Spleen (tissue), 11 donors: ENCODE data around the gene TRIM2. TPM values are rescaled to one million over a fixed set of nuclear protein-coding genes. Genes with fewer than 3 reads are reported as not detected.

Experiments used
- DNase-seq: peaks from one replicate; pipeline ENCODE4 v3.0.0-alpha.2; 2020
- H3K27ac ChIP-seq, 8 donors: fragments of 200-600 bp; sonication (generic) in 7 of 8; 1 replicate in 4 of 8; 2 replicates in 4 of 8; pipeline versions ENCODE4 v1.5.0 to v1.8.0; 2016 to 2021; ENCODE audit warnings: inconsistent platforms in 4 of 8, mild to moderate bottlenecking in 4 of 8, moderate library complexity in 1 of 8
- H3K27me3 ChIP-seq, 7 donors: fragments of 200-600 bp; sonication (generic) in 6 of 7; replicated peaks in 1 of 7; 1 replicate in 4 of 7; 2 replicates in 3 of 7; pipeline versions ENCODE4 v1.5.0 to v1.8.0; 2016 to 2021; ENCODE audit warnings: inconsistent platforms in 3 of 7, mild to moderate bottlenecking in 1 of 7
- H3K36me3 ChIP-seq, 6 donors: fragments of 200-600 bp; sonication (generic) in 5 of 6; 1 replicate in 4 of 6; 2 replicates in 2 of 6; pipeline versions ENCODE4 v1.5.0 to v1.8.0; 2016 to 2021; ENCODE audit warnings: inconsistent platforms in 2 of 6
- H3K4me1 ChIP-seq, 6 donors: fragments of 200-600 bp; sonication (generic) in 5 of 6; 1 replicate in 3 of 6; 2 replicates in 3 of 6; pipeline versions ENCODE4 v1.5.0 to v1.8.0; 2016 to 2021; ENCODE audit warnings: inconsistent platforms in 3 of 6
- H3K4me3 ChIP-seq, 8 donors: fragments of 200-600 bp; sonication (generic) in 7 of 8; 1 replicate in 4 of 8; 2 replicates in 4 of 8; pipeline versions ENCODE4 v1.5.0 to v1.8.0; 2016 to 2021; ENCODE audit warnings: inconsistent platforms in 4 of 8, mild to moderate bottlenecking in 4 of 8, moderate library complexity in 2 of 8
- H3K9me3 ChIP-seq, 8 donors: fragments of 200-600 bp; sonication (generic) in 7 of 8; 1 replicate in 4 of 8; 2 replicates in 4 of 8; pipeline versions ENCODE4 v1.5.0 to v1.8.0; 2016 to 2021; ENCODE audit warnings: inconsistent platforms in 4 of 8
- POLR2A ChIP-seq, 3 donors: fragments of 450-650 bp; IDR thresholded peaks; one replicate each; pipeline ENCODE4 v1.5.1; 2017; ENCODE audit warnings: antibody characterized with exemption in 3 of 3, mild to moderate bottlenecking in 1 of 3
- POLR2AphosphoS5 ChIP-seq, 3 donors: sonication (generic); formaldehyde crosslinking; IDR thresholded peaks; one replicate each; pipeline ENCODE4 v1.5.1; 2017; ENCODE audit warnings: antibody characterized with exemption in 3 of 3
- WGBS, 5 donors: extraction: QIAGEN DNeasy Blood & Tissue Kit in 3 of 5; methylation state at CpG; one replicate each; pipeline versions ENCODE4 v1.1.5 to v1.1.7; 2013 to 2018; 5-methylcytosine and 5-hydroxymethylcytosine counted together
- intact Hi-C: fragments of 100-400 bp; cut with DNase I; formaldehyde crosslinking; loops from one replicate; pipeline ENCODE4 v1.15.0; 2023; ENCODE audit warnings: low total_unique reads
- polyA plus RNA-seq, 3 donors: library from polyadenylated mRNA; stranded (reverse); fragments of 200-250 nt; gene quantifications; one replicate each; pipeline ENCODE4 v1.2.1, GENCODE V29; 2013
- total RNA-seq, 7 donors: library from RNA; depleted of rRNA in 3 of 7; stranded (reverse); fragments of >200 nt in 3 of 7; fragmentation: NEBNext Ultra II Directional in 4 of 7; extraction: Animal tissue kit (Norgen Biotek cat#: 25700) in 4 of 7; gene quantifications; one replicate each; pipeline versions ENCODE4 v1.1.0 to v1.2.1, GENCODE V29; 2016 to 2021
- TF ChIP-seq, protein P1 (sequence below), 11 experiments: fragments of 200-600 bp in 7 of 11; fragments of 450-650 bp in 4 of 11; sonication (generic) in 4 of 11; IDR thresholded peaks in 8 of 11; conservative IDR thresholded peaks in 3 of 11; 1 replicate in 7 of 11; 2 replicates in 4 of 11; pipeline versions ENCODE4 v1.4.0 to v1.8.0; 2016 to 2021; ENCODE audit warnings: antibody characterized with exemption in 11 of 11, inconsistent platforms in 4 of 11, mild to moderate bottlenecking in 1 of 11
- donor health status: healthy with polysubstance abuse.
- donor health status: DM: no; HTN: no; CAD: no; lungs with moderate emphysema.
- donor health status: DM: no; HTN: no; CAD: no.
- donor health status: Bipolar disorder and iron deficiency.
- donor health status: healthy.
- donor health status: DM: no; HTN: no; CAD: no.
- donor health status: DM: yes; HTN: yes; CAD: no.

The TRIM2 gene
- total and polyA plus RNA-seq, 10 donors: 3.2 to 77.9 (median 45.3) TPM

DNA sequence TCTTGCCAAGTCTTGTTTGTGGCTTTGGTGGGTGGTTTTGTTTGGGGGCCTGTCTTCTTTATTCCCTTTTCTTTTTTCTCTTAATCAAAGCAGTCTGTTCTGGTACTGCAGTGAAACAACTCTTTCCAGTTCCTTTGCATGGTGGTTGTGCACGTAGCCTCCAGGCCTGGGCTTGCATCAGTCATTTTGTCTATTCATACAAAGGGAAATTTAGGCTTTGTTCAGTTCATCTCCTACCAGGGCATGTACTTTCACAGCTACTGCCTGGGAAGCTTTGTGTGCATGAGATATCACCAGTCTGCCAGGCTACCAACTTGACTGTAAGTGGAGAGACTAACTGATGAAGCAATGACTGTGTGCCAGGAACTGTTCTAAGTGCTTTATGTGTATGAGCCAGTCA, 8.5 kb downstream of the TRIM2 start:
- Histone ChIP-seq H3K9me3 (peaks cover 0 to 7% (median 0%) of the 10 kb centered on the region in 8 donors), H3K4me1 (peaks cover 0 to 8% (median 2%) of the 10 kb centered on the region in 6 donors), H3K4me3 (no peak overlapping the region), H3K27ac (no peak overlapping the region), H3K27me3 (no peaks in the 10 kb centered on the region), H3K36me3 (no peaks in the 10 kb centered on the region)
- no peak for DNase-seq
- 64 to 82% (median 75%) methylated on average over 1 of the region's 1 CpG for WGBS, 5 donors
- intact Hi-C loops: loop anchor here (10.0 kb wide), 1 partner anchor 58 kb away; no protein-coding TSS in a partner anchor
- TF ChIP-seq, protein P1, sequence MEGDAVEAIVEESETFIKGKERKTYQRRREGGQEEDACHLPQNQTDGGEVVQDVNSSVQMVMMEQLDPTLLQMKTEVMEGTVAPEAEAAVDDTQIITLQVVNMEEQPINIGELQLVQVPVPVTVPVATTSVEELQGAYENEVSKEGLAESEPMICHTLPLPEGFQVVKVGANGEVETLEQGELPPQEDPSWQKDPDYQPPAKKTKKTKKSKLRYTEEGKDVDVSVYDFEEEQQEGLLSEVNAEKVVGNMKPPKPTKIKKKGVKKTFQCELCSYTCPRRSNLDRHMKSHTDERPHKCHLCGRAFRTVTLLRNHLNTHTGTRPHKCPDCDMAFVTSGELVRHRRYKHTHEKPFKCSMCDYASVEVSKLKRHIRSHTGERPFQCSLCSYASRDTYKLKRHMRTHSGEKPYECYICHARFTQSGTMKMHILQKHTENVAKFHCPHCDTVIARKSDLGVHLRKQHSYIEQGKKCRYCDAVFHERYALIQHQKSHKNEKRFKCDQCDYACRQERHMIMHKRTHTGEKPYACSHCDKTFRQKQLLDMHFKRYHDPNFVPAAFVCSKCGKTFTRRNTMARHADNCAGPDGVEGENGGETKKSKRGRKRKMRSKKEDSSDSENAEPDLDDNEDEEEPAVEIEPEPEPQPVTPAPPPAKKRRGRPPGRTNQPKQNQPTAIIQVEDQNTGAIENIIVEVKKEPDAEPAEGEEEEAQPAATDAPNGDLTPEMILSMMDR (IDR thresholded peaks at IDR 0.05 in 8 of 11, conservative IDR thresholded peaks at IDR 0.05 in 3 of 11): no peak
- TF ChIP-seq POLR2AphosphoS5 (IDR thresholded peaks at IDR 0.05) (no peak), POLR2A (IDR thresholded peaks at IDR 0.05) (no peak)

DNA sequence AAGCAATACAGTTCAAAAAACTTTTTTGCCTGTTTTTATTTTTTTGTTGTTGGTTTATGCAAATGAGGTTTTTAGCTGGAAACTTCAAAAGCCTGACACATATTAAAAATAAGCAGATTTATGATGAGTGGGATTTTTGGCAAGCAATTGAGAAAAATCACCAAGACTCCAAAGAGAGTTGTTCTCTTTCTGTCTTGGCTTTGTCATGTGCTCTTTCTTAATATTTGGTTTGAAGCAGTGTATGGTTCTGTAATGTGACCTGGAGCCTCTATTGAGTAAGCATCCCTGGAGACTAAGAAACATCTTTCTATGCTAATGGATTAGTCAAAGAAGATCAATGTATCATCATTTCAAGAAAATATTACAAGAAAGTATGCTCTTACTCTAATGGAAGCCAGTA, 11.7 kb downstream of the TRIM2 start:
- TF ChIP-seq POLR2A (IDR thresholded peaks at IDR 0.05) (no peak), POLR2AphosphoS5 (IDR thresholded peaks at IDR 0.05) (no peak)
- TF ChIP-seq, protein P1 (IDR thresholded peaks at IDR 0.05 in 8 of 11, conservative IDR thresholded peaks at IDR 0.05 in 3 of 11): no peak
- peaks cover 0 to 7% (median 0%) of the 10 kb centered on the region in 8 donors for H3K9me3 ChIP-seq
- intact Hi-C loops: loop anchor here (10.0 kb wide), 1 partner anchor 61 kb away; no protein-coding TSS in a partner anchor

DNA sequence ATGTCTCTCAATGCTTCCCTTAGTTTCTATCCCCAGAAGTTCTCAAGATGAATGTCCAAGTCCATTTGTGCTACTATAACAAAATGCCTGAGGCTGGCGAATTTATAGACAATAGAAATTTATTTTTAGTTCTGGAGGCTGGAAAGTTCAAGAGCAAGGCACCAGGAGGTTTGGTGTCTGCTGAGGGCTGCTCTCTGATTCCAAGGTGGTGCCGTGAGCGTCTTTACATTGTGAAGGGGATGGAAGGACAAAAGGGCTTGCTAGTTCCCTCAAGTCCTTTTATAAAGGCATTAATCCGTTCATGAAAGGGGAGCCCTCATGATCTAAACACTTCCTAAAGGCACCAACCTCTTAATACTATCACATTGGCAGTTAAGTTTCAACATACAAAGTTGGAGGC, 12.3 kb downstream of the TRIM2 start:
- DNase-seq: no peak
- intact Hi-C loops: loop anchor here (10.0 kb wide), 1 partner anchor 62 kb away; no protein-coding TSS in a partner anchor
- WGBS, 5 donors: 66 to 88% (median 77%) methylated on average over 4 of the region's 4 CpGs
- TF ChIP-seq POLR2A (IDR thresholded peaks at IDR 0.05) (no peak), POLR2AphosphoS5 (IDR thresholded peaks at IDR 0.05) (no peak)
- TF ChIP-seq, protein P1 (IDR thresholded peaks at IDR 0.05 in 8 of 11, conservative IDR thresholded peaks at IDR 0.05 in 3 of 11): no peak
- Histone ChIP-seq H3K9me3 (peaks cover 0 to 6% (median 0%) of the 10 kb centered on the region in 8 donors), H3K27ac (no peak overlapping the region), H3K36me3 (no peaks in the 10 kb centered on the region), H3K27me3 (no peaks in the 10 kb centered on the region), H3K4me1 (peaks cover 0 to 20% (median 8%) of the 10 kb centered on the region in 6 donors), H3K4me3 (no peak overlapping the region)

More for the DNA sequence above, 11.7 kb downstream of the TRIM2 start:
- H3K4me1 ChIP-seq: peaks cover 0 to 20% (median 8%) of the 10 kb centered on the region in 6 donors
- H3K4me3 ChIP-seq: no peak overlapping the region
- H3K27me3 ChIP-seq: no peaks in the 10 kb centered on the region
- no peak for DNase-seq
- no peak overlapping the region for H3K27ac ChIP-seq
- no peaks in the 10 kb centered on the region for H3K36me3 ChIP-seq

DNA sequence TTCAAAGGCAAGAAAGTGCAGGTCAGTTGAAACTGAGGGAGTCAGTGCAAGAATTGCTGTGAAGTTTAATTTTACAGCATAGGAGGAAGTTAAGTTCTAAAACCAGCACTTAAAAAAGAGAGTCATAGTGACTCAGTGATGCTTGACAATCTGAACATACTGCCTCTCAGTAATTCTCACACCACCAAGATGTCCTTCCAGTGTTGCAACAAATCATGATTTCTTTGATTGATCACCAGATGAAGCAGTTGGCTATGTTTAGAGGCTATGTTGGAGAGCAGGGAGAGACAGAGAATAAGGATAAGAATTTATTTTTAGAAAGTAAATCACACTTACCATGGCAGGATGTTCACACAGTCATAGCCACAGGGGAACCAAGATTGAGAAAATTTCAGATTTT, 13.2 kb downstream of the TRIM2 start:
- H3K9me3 ChIP-seq: no peaks in the 10 kb centered on the region
- peaks cover 0 to 27% (median 11%) of the 10 kb centered on the region in 6 donors for H3K4me1 ChIP-seq
- DNase-seq: no peak
- H3K27ac ChIP-seq: no peak overlapping the region
- H3K4me3 ChIP-seq: no peak overlapping the region
- no peaks in the 10 kb centered on the region for H3K36me3 ChIP-seq
- intact Hi-C loops: loop anchor here (10.0 kb wide), 1 partner anchor 63 kb away; no protein-coding TSS in a partner anchor
- peaks cover 0 to 5% (median 0%) of the 10 kb centered on the region in 7 donors for H3K27me3 ChIP-seq
- TF ChIP-seq, protein P1 (IDR thresholded peaks at IDR 0.05 in 8 of 11, conservative IDR thresholded peaks at IDR 0.05 in 3 of 11): no peak
- TF ChIP-seq POLR2AphosphoS5 (IDR thresholded peaks at IDR 0.05) (no peak), POLR2A (IDR thresholded peaks at IDR 0.05) (no peak)
